ENCODE data around the gene TRIM54.
"Not testable (repeated sequence)": the region's sequence is repeated elsewhere in the genome, so short reads cannot be mapped to it uniquely, and the experiment has no call there.

TRIM54 gene

DNA sequence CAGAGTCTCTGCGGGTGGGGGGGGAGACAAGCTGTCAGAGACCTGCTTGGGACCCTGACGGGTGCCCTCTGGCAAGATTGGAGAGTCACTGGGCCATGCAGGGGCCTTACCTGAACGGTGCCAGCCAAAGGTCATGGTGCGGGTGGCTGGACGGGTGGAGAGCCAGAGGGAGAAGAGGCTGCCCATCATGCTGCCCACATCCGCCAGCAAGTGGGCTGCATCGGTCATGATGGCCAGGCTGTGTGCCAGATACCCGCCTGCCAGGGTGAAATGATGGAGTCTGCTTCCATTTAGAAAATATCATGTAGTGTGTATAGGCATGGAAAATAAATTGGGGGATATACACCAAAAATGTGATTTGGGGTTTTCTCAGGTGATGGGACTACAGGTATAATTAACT lies 24.2 kb upstream of the TRIM54 start:
- no peak for DNase-seq (ENCODE audit: low spot score)

DNA sequence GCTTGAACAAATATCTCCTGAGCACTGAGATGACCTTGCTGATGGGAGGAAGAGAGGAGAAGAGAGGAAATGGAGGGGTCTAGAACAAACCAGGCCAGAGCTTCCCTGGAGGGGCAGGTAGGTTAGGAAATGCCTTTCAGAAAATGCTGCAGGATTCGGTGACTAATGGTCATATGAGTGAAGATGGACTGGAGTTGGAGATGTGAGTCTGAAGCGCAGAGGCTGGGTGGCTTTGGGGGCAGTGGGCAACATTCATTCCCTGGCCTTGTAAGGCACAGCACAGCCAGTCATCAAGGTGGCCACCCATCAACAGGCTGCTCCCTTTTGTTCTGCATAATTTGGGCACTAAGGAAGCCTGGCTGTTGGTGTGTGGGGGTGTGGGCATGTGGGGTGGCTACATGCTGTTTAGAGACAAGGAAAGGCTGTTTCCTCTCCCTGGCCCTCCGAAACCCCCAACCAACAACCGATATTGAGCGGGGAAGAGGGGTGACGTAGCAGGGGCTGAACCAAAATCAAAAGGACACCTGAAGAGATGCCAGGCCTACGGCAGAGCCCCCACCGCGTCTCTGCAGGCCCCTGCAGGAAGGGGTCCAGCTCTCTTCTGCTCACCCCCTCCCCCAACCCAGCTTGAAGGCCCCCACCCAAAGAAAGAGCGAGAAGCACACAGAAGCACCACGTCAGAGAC lies 20.8 kb upstream of the TRIM54 start:
- DNase-seq (ENCODE audit: low spot score): no peak

DNA sequence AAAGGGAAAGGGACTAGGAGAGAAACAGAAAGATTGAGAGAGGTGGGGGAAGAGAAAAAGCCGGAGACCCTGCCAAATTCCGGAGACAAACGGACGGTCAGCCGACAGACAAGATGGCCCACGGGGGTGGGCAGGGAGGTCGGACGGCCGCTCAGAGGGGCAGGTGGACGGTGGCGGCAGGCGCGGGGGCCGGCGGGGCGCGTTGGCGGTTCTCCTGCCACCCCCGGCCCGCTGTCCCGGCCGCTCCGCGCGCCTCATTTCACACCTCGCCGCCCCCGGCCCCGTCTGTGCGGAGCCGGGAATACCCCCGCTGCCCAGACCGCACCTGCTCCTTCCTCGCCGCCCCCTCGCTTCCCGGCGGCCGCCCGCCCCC lies 20.3 kb upstream of the TRIM54 start:
- DNase-seq (ENCODE audit: low spot score): no peak

DNA sequence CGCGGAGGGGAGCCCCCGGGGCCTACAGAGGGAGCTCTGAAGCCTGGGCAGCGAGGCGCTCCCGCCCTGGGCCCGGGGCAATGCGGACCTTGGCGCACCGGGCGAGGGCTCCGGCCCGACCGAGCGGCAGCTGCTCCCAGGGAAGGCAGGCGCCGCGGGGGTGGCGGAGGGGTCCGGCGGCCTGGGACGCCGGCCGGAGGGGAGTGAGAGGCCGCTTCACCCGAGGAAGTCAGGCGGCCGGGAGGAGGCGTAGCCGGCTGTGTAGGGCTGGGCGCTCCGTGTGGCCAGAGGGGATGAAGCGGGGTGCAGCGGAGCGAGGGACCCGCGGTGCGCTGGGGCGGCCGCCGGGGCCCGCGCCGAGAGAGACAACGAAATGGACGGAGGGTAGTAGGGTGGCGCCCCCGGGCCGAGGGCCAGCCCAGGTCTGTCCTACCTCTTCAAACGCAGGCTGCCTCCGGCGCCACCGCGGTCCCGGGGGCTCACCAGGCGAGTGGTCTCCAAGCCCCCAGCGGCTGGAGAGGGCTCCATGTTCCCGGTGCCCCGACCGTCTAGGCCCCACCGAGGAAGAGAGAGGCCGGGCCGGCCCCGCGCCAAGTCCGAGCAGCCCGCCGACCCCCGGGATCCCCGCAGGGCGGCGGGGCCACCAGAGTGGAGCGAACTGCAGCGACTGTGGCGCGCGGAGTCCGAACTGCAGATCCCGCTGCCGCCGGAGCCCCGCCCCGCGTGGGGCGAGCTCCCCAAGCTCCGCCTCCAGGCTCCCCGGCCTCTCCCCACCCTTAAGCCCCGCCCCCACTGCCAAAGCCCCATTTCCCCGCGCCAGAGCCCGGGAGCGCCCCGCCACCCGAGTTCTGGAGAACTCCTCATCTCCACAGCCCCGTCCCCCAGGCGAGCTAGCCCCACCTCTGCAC lies 19.6 kb upstream of the TRIM54 start, which contains the start of gene SLC30A3:
Gene SLC30A3 (minus strand): TSS at position 669 of the 908 bp plus-strand sequence. CDS start 141 bp downstream, at position 528.
- no peak for DNase-seq (ENCODE audit: low spot score)

DNA sequence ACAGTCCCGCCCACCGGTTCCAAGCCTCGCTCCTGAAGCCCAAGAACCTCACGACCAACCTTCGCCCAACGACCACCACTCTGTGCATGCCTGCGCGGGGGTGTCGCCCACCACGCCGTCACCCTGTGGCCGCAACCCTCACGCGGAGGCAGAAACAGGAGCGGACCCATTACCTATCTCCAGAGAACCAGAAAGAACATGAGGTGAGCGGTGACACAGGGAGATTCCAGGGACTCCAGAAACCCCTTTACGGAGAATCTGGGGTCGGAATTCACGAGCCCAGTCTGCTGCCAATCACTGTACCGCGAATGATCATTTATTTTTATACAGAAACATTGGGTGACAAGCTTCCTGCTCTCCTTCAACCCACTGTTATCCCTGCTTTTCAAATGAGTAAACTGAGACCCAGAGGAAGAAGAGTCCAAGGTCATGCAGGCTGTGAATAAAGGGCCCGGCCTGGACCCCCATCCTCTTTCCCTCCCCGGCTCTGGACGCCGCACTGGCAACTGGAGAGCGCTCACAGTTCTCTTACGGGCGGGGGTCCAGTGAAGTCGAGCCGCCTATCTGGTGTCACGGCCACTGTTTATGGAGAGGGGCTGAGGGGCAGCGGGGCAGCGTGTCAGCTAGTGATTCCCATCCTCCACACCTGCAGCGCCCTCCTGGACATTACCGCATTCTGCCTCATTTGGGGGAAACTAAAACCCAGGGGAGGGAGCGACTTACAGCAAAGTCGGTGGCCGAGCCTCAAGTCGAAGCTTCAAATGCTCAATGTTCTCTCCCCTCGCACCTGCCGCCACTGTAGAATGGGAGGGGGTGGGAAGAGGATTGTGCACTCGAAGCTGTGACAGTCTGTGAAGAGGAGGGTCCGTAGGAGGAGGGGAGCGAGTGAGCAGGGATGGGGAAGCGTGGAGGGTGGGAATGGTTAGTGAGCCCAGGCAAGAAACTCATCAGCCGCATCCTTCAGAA lies 18.7 kb upstream of the TRIM54 start:
- no peak for DNase-seq (ENCODE audit: low spot score)

DNA sequence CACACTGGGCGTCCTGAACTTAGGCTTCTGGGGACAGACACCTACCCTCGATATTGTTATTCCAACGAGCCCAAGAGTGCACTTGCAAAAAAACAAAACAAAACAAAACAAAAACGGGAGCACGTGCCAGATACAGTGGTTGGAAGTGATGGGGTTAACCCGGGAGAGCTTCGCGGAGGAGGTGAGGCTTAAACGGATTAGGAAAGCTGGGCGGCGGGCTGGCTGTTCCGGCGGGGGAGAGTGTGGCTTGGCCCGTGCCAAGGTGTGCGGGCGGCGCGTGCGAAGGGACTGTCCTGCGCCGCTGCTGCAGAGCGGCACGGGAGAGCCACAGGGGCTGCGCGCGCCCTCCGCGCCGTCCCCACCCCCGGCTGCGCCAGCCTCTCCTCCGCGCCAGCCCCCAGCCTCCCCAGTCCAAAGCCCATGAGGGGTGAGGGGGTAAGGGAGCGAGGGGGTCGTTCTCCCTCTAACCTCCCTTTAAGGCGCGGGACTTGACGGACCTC lies 17.9 kb upstream of the TRIM54 start:
- DNase-seq (ENCODE audit: low spot score): no peak

DNA sequence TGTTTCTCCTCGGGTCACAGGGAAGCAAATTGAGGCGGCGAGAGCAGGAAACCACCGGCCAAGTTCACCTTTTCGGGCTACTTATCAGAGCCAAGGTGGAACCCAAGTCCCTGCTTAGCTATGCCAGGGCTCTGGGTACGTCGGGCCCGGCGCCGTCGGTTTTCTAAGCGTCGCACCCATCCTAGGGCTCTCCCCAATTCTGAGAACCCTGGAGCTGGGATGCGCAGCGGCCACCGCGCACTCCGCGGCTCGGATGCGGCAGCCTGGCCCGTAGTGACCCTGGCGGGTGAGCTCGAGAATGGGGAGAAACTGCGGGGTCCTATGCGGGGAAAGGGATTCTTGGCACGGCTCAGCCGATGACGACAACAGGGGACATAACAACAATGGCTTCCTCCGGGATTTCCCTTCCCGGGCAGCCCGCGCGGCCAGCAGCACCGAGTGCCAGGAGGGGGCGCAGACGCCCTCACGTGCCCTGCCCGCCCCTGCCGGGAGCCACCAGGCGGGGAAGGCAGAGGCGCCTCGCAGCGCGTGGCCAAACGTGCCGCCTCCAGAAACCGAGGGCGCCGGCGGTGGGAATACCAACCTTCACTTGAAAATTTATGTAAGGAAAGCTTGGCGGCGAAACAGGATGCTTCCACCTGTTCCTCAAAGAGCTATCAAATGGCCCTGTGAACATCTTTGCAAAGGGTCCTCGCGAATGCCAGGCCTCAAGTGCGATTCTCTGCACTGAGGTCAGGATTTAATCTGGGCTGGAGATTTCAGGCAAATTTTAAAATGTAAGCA lies 17.3 kb upstream of the TRIM54 start:
- DNase-seq (ENCODE audit: low spot score): no peak

DNA sequence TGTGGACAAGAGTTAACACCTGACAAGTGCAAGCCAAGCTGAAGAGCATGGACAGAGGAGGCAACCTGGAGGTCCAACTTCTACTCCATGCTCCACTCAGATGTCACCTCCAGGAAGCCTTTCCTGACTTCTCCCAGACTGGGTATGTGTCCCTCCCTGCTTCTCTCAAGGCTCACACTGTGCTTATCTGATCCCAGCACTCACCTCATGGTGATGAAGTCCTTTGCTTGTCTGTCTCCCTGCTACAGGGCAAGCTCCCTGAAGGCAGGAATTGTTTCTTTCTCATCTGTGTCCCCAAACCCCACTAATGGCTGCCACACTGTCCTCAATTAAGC lies 16.7 kb upstream of the TRIM54 start:
- no peak for DNase-seq (ENCODE audit: low spot score)

DNA sequence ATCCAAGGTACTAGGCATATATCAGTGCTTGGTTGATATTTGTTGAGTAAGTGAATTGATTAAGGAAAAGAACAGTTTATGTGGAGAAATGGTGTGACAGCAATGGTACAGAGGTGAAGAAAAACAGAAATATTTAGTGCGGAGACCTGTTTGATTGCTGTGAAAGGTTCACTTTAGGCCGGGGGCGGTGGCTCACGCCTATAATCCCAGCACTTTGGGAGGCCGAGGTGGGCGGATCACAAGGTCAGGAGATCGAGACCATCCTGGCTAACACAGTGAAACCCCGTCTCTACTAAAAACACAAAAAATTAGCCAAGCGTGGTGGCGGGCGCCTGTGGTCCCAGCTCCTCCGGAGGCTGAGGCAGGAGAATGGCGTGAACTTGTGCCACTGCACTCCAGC lies 13.9 kb upstream of the TRIM54 start:
- not testable (repeated sequence) for DNase-seq (ENCODE audit: low spot score)

DNA sequence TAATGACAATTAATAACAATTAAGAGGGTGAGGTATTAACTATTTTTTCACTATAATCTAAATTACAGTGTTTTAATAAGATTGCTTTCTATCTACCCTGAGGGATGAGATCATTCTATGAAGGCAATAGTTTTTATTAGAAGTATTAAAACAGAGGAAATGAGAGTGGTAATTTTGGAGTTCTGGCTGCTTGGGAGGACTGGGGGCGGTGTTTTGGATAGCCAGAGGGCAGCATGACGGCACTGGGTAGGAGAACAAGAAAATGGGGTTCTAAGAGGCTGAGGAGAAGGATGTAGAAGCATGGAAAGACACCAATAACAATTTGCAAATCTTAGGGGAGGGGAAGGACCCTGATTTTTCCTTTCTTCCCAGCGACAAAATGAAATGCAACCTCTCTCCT lies 12.1 kb upstream of the TRIM54 start:
- DNase-seq (ENCODE audit: low spot score): no peak

DNA sequence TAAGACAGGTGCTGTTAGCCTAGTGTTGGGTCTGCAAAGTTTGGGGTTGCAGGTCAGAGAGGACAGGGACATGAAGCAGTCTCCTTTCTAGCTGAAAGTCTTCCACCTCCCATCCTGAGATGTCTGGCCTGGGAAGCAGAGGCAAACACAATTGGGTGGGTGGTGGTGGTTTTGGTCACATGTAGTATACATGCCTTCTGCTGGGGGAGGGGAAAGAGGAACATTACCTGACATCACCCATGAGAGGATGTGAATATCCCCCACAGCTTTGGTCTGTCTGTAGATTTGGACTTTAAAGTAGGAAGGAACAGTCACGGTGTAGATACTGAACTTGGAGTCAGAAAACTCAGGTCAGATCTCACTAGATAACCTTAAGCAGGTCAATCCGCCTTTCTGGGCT lies 11.6 kb upstream of the TRIM54 start:
- DNase-seq (ENCODE audit: low spot score): no peak

DNA sequence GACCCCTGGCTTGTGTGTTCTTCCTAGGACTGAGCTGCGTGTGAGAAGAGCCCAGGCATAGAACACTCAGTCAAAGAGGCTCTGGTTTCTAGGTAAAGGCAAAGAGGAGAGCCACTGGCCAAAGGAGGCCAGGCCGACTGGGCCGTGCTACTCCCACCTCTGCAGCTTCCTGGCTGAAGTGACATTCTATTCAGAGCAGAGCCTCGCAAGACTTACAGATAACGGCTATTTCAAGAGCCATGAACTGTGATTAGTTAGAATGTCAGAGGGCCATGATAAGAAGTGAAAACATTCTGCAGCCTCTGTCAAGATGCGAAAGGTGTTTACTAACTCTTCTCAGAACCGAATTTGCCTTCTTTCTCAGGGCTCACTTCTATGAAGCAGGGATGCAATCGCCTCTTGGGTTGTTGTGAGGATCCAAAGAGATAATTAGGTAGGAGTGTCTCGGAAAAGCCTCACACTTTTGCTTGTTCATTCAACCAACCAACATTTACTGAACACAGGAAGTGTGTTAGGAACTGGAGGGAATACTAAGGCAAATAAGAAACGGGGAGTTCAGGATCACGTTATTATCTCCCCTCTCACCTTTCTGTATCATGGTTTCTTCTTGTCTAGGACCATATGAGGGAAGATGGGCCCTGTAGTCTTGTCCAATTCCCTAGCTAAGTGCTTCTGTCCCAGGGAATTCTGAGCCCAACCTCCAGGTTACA lies 10.4 kb upstream of the TRIM54 start:
- no peak for DNase-seq (ENCODE audit: low spot score)

DNA sequence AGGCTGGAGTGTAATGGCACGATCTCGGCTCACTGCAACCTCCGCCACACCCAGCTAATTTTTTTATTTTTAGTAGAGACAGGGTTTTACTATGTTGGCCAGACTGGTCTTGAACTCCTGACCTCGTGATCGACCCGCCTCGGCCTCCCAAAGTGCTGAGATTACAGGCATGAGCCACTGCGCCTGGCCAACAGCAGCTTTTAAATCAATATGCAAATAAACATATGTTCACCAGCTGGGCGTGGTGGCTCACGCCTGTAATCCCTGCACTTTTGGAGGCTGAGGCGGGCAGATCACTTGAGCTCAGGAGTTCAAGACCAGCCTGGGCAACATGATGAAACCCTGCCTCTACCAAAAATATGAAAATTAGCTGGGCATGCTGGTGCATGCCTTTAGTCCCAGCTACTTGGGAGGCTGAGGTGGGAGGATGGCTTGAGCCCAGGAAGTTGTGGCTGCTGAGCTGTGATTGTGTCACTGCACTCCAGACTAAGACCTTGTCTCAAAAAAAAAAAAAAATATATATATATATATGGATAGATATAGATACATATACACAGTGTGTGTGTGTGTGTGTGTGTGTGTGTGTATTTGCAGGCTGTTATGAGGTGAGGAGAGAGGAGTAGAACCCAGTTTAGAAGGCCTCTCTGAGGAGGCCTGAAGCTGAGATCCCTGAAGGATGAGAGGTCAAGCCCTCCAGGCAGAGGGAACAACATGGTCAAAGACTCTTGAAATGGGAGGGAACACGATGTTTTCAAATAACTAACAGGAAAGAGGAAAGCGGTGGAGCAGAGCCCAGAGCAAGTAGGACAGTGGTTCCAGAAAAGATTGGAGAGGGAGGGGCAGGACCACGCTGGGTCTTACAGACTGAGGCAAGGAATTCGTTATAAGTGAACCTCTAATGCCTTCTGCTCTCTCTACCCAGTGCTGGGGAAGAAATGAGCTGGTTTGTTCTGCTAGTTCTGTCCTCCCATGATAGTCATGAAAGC lies 9.4 kb upstream of the TRIM54 start:
- DNase-seq (ENCODE audit: low spot score): not testable (repeated sequence)

DNA sequence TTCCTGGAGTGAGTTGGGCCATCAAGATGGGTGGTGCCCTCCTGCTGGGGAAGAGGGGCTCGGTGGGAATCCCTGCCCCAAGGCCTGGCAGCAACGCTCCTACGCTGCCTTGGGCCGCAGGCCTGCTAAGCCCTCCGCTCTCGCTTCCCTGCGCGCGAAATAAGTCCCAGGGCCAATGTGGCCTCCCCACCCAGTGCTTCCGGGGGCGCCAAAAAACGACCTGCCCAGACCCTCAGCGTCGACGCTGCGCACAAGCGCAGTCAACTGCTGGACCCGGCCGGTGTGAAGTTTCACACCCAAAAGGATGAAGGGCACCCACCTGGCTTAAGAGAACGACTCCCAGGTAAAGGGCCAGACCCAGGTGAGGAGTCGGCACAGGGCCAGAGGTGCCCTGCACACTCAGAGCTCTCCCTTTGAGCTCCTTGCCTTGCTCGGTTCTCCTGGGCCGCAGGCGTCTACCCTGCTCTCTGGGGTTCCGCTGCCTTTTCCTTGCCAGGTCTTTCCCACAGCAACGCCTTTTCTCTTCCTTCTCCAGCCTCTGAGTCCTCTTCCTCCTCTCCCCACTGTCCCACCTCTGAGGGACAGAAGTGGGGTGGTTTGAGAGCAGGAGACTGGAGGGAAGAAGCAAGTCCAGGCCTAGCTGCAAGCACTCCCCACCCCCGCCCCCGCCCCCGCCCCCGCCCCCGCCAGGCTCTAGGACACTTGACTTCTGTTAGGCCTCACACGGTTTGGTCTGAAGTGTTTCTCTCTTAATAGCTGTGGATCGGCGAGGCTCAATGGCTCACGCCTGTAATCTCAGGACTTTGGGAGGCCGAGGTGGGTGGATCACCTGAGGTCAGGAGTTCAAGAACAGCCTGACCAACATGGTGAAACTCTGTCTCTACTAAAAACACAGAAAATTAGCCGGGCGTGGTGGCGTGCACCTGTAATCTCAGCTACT lies 6.7 kb upstream of the TRIM54 start, which contains the start of gene DNAJC5G:
Gene DNAJC5G (plus strand): TSS at position 223 of the 940 bp plus-strand sequence. CDS start 1,296 bp downstream, outside the sequence.
- DNase-seq (ENCODE audit: low spot score): no peak

DNA sequence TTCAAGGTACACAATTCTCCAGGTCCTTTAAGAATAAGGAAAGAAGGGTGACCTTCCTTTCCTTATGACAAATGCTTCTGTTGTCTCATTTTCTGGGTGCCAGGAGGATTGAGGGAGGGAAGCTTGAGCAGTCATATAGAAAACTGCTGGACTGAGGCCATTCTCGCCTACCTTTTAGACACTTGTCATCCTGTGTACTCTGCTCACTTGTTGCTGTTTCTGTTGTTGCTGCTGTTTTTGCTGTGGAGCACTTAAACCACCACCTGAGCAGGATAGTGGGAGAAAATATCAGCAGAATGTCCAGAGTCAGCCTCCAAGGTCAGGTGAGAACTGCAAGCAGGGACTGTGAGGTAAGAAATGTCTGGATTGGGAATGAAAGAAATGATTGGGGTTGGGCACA lies 4.2 kb upstream of the TRIM54 start:
- no peak for DNase-seq (ENCODE audit: low spot score)

DNA sequence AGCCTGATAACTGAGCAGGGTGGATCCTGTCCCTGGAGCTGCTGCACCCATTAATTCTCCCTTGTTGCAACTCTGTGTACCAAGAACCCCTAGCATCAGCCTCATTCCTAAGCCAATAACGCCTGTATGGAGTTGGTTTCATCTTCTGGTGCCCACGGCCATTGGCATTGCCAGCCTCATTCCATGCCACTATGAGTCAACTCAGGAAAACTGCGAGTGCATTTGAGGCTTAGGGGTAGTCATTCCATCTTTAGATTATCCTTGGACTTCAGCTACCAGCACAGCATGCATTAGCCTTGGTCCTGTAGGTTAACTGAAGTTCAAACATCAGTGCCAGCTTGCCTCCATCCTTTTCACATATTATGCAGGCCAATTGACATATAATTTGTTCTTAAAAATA lies 1.4 kb upstream of the TRIM54 start:
- no peak for DNase-seq (ENCODE audit: low spot score)

DNA sequence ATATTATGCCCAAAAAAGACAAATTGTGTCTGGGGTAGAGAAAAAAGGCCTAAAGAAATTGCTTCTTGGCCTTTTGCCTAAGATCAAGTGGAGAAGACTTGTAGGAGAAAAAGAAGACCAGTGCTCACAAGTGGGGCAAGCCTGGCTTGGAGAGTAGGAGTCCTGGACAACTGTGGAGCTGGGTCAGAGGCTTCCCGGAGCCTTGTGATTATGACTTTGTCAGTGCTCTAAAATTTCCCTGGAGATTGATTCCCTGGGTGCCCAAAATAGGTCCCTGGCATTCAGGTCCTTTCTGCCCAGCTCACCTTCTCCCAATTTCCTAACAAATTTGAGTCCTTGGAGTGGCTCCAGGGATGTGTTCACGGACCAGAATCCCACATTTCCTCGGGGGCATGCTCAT lies 787 bp upstream of the TRIM54 start:
- no peak for DNase-seq (ENCODE audit: low spot score)

DNA sequence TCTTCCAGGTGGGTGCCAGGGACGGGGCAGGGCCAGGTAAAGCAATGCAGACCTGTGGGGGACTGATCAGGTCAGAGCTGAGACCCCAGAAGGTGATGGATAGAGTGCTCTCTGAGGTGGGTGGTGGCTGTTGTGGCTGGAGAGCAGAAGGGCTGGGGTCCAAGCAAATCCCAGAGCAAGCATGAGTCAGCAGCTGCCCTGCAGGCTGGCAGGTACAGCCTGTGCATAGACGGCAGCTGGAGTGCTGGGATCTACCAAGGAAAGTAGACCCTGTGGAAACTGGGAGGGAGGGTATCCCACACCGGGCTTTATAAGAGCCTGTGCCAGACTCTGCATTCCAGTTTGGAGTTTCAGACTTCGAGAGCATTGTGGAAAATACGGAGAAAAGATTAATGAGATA lies 663 bp downstream of the TRIM54 start:
- no peak for DNase-seq (ENCODE audit: low spot score)

Data from kidney capillary endothelial cell (primary cell).